Breast epithelium (tissue), 4 donors: ENCODE data around the gene PIAS2. TPM values are rescaled to one million over a fixed set of nuclear protein-coding genes. Genes with fewer than 3 reads are reported as not detected.

Source experiments
- DNase-seq, 2 donors: peaks; one replicate each; pipeline ENCODE4 v3.0.0-alpha.2; 2019; ENCODE audit warnings: low spot score in 2 of 2
- H3K27ac ChIP-seq, 2 donors: fragments of 200-600 bp; sonication (generic) in 1 of 2; one replicate each; pipeline ENCODE4 v1.5.1; 2016 to 2019; ENCODE audit warnings: mild to moderate bottlenecking in 1 of 2
- H3K27me3 ChIP-seq, 2 donors: fragments of 200-600 bp; sonication (generic) in 1 of 2; one replicate each; pipeline versions ENCODE4 v1.5.1 to v1.6.0; 2017 to 2019; ENCODE audit warnings: control low read depth in 1 of 2, mild to moderate bottlenecking in 1 of 2
- H3K36me3 ChIP-seq: fragments of 200-600 bp; one replicate; pipeline ENCODE4 v1.5.1; 2019
- H3K4me1 ChIP-seq, 2 donors: fragments of 200-600 bp; sonication (generic); one replicate each; pipeline ENCODE4 v1.5.1; 2016 to 2019; ENCODE audit warnings: control low read depth in 1 of 2
- H3K4me3 ChIP-seq, 3 donors: fragments of 200-600 bp; sonication (generic); 1 replicate in 2 of 3; 2 replicates in 1 of 3; pipeline ENCODE4 v1.5.1; 2016 to 2019; ENCODE audit warnings: mild to moderate bottlenecking in 3 of 3, moderate library complexity in 2 of 3
- H3K9me3 ChIP-seq, 2 donors: fragments of 200-600 bp; sonication (generic) in 1 of 2; one replicate each; pipeline ENCODE4 v1.5.1; 2016 to 2019; ENCODE audit warnings: control low read depth in 1 of 2
- CTCF ChIP-seq, 3 donors: fragments of 450-650 bp; IDR thresholded peaks; one replicate each; pipeline ENCODE4 v1.5.1; 2016 to 2017; ENCODE audit warnings: antibody characterized with exemption in 3 of 3, mild to moderate bottlenecking in 3 of 3, moderate library complexity in 3 of 3
- POLR2A ChIP-seq: fragments of 450-650 bp; IDR thresholded peaks from one replicate; pipeline ENCODE4 v1.6.1; 2016; ENCODE audit warnings: antibody characterized with exemption, mild to moderate bottlenecking, moderate library complexity
- POLR2AphosphoS5 ChIP-seq, 3 donors: sonication (generic); formaldehyde crosslinking; IDR thresholded peaks; one replicate each; pipeline ENCODE4 v1.6.1; 2017; ENCODE audit warnings: antibody characterized with exemption in 3 of 3
- intact Hi-C: fragments of 100-400 bp; cut with DNase I; formaldehyde crosslinking; loops from one replicate; pipeline ENCODE4 v1.15.1; 2023; ENCODE audit warnings: low total_unique reads
- total RNA-seq, 3 donors: library from RNA; depleted of rRNA; stranded (reverse); fragments of >200 nt; gene quantifications; one replicate each; pipeline ENCODE4 v1.1.0, GENCODE V29; 2016

PIAS2 gene
- total RNA-seq, 3 donors from 2014 or later, result 28.2 to 37.0 (median 30.6) TPM

GRCh38 chr18:46821856-46822711 is 95.2 kb downstream of the PIAS2 start:
- no peak for TF ChIP-seq CTCF (IDR thresholded peaks at IDR 0.05)
- no peak for TF ChIP-seq POLR2A
- no peak for TF ChIP-seq POLR2AphosphoS5 (IDR thresholded peaks at IDR 0.05)
- Histone ChIP-seq H3K4me3 (no peak overlapping the region), H3K36me3 (peaks cover 4% of the 10 kb centered on the region), H3K27me3 (no peaks in the 10 kb centered on the region), H3K9me3 (no peaks in the 10 kb centered on the region), H3K27ac (no peak overlapping the region), H3K4me1 (no peaks in the 10 kb centered on the region)
- intact Hi-C loops, result no loop called here
- DNase-seq, result no peak

GRCh38 chr18:46820863-46821262 is 96.4 kb downstream of the PIAS2 start:
- intact Hi-C loops, result no loop called here
- DNase-seq, result no peak
- Histone ChIP-seq H3K27ac (no peak overlapping the region), H3K4me1 (no peaks in the 10 kb centered on the region), H3K36me3 (no peaks in the 10 kb centered on the region), H3K27me3 (no peaks in the 10 kb centered on the region), H3K4me3 (no peak overlapping the region), H3K9me3 (no peaks in the 10 kb centered on the region)
- TF ChIP-seq CTCF (IDR thresholded peaks at IDR 0.05) (no peak), POLR2A (no peak), POLR2AphosphoS5 (IDR thresholded peaks at IDR 0.05) (no peak)

GRCh38 chr18:46815661-46816060 is 101.6 kb downstream of the PIAS2 start:
- intact Hi-C loops, result loop anchor here (10.0 kb wide), 1 partner anchor 421 kb away; no protein-coding TSS in a partner anchor
- Histone ChIP-seq H3K36me3 (no peaks in the 10 kb centered on the region), H3K27ac (no peak overlapping the region), H3K4me1 (no peaks in the 10 kb centered on the region), H3K27me3 (no peaks in the 10 kb centered on the region), H3K9me3 (no peaks in the 10 kb centered on the region), H3K4me3 (no peak overlapping the region)
- no peak for TF ChIP-seq POLR2A
- TF ChIP-seq POLR2AphosphoS5 (IDR thresholded peaks at IDR 0.05), result no peak
- no peak for TF ChIP-seq CTCF (IDR thresholded peaks at IDR 0.05)
- no peak for DNase-seq

GRCh38 chr18:46814399-46814798 is 102.9 kb downstream of the PIAS2 start:
- Histone ChIP-seq H3K9me3 (no peaks in the 10 kb centered on the region), H3K4me3 (no peak overlapping the region)
- intact Hi-C loops, result loop anchor here (10.0 kb wide), 1 partner anchor 420 kb away; no protein-coding TSS in a partner anchor

More at GRCh38 chr18:46814399-46814798, 102.9 kb downstream of the PIAS2 start:
- H3K4me1 ChIP-seq, result no peaks in the 10 kb centered on the region
- DNase-seq, result no peak
- TF ChIP-seq CTCF (IDR thresholded peaks at IDR 0.05), result no peak
- no peak for TF ChIP-seq POLR2A
- TF ChIP-seq POLR2AphosphoS5 (IDR thresholded peaks at IDR 0.05), result no peak
- no peaks in the 10 kb centered on the region for H3K27me3 ChIP-seq
- no peak overlapping the region for H3K27ac ChIP-seq
- no peaks in the 10 kb centered on the region for H3K36me3 ChIP-seq
